Activated T-helper 1 cell treated with Interleukin-2 at 50 U/mL for 16 hours (primary cell): Measurements from ENCODE around the gene PIP5K1B.

Source experiments
- DNase-seq: peaks from one replicate; pipeline ENCODE4 v3.0.0-alpha.2; 2020; ENCODE audit warnings: low read depth

PIP5K1B gene

GRCh38 chr9:68738358-68738757, 33.3 kb downstream of the PIP5K1B start:
- no peak for DNase-seq

- DNase-seq: no peak
Observed at GRCh38 chr9:68739621-68740174, 34.7 kb downstream of the PIP5K1B start.

DNA sequence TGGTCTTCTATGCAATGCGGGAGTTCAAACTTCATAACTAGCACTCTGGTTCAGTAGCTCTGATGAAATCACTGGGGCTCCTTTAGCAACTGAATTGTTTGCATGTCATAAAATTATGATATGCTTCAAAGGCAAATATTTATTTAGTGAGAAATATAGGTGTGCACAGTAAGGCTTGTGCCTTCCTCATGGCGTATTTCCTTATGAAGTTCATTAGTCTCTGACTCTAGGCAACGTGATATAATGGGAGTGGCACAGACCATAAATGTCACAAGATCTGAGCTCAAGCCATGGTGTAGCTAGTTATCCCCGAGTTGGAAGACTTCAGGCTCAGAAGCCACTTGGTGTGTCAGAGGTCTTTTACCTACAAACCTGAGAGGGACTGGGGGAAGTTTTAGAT, 35.5 kb downstream of the PIP5K1B start:
- no peak for DNase-seq

DNA sequence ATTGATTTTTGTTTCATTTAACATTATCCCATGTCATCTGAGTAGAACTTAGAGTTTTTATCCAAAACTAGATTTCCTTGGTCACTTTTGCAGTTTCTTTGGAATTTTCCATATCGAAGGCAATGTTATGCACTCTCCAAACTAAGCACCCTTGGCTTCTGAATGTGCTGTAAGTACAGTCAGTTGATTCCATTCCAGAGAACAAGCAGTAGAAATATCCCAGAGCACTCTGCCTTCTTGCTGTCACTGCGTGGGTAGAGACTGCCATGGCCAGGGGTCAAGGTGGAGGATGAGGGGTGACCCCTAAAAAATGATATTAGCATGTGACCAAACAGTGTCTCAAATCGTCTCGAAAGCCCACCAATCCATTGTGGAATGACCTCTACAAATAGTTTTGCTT, 36.2 kb downstream of the PIP5K1B start:
- DNase-seq: no peak

- no peak for DNase-seq
Observed at GRCh38 chr9:68741704-68742332, 36.8 kb downstream of the PIP5K1B start.

DNA sequence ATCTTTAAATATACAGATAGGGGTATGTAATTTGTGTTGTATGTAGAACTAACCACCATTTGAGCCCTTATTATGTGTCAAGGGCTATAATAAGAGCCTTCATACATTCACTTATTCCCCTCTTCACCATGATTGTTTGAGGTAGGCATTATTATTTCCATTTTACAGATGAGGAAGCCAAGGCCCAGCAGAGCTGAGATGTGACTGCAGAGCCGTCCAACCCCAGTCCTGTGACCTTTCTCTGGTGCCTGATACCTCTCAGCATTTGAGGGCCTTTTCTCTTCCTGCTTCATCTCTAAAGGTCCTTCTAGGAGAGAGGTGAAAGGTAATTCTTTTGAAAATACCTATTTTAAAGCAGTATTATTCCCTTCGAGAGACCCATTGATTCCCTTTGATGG, 37.3 kb downstream of the PIP5K1B start:
- no peak for DNase-seq

DNA sequence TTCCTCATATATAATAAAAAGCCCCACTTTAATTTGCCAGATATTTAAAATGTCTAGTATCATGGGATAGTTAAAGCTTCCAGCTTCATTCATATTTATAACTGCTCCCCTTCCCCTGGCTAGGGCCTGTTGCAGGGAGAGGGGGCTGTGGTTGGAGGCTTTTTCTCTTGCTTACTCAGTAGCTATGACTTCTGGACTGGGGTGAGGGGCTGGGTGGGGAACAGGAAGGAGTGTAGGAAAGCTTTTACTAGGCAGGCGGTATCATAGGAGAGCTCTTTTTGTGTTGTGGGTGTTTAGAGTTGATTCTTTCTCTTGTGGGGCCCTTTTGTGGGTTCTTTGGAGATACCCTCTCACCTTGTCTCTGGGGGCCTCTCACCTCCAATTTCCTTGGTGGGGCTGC, 39.4 kb downstream of the PIP5K1B start:
- no peak for DNase-seq

DNA sequence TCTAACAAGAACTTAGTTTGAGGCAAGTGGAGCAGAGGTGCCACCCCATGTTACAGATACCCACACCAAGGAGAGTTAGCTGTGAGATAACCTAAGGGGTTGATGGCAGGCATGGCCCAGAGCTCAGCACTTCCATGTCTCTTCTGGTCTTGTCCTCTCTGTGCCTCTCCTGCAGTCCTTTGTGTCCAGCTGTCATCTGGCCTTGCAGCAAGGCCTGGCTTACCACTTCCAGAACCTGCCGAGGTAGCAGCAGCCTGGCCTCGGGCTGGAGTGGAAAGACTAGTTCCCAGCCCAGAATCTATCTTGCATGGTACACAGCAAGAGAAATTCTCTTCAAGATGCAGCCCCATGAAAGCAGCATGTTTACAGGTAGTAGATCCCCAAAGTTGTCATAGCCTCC, 41.5 kb downstream of the PIP5K1B start:
- DNase-seq: no peak

DNA sequence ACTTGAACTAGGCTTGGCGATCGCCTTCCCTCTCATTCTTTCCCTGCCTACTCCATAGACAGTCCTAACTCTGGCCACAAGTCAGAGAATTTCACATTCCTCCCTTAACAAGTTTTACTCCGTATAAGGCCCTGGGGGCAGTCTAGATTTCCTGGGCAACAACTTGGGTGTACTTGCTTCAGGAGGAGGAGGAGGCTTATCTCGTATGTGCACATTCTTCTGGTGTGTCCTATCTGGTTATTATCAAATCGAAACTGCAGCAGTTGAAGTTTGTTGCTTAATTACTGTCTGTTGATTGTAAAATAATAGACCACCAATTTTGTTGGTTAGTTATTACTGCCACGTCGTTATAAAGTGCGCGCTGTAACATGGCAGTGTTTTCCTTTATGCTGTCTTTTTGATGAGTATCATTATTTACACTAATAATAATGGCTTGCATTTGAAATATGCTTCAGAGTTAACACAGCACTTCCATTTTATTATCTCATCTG, 42.0 kb downstream of the PIP5K1B start:
- no peak for DNase-seq

DNA sequence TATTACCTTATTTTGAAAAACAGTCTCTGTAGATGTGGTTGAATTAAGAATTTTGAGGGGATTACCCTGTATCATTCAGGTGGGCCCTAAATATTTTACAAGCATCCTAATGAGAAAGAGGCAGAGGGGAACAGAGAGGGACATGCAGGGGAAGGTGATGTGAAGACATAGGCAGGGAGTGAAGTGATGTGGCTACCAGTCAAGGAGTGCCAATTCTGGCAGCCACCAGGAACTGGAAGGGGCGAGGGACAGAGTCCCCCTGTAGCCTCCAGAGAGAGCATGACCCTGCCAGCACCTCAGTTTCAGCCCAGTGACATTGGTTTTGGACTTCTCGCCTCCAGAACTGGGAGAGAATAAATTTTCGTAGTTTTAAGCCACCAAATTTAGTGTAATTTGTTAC, 44.1 kb downstream of the PIP5K1B start:
- DNase-seq: no peak

GRCh38 chr9:68749579-68750159, 44.6 kb downstream of the PIP5K1B start:
- no peak for DNase-seq

GRCh38 chr9:68750255-68750654, 45.2 kb downstream of the PIP5K1B start:
- no peak for DNase-seq

- no peak for DNase-seq
Observed at GRCh38 chr9:68750786-68751185, 45.7 kb downstream of the PIP5K1B start.

GRCh38 chr9:68751556-68751955, 46.5 kb downstream of the PIP5K1B start:
- DNase-seq: no peak

- no peak for DNase-seq
Observed at GRCh38 chr9:68755051-68755450, 50.0 kb downstream of the PIP5K1B start.

GRCh38 chr9:68755752-68756151, 50.7 kb downstream of the PIP5K1B start:
- no peak for DNase-seq

DNA sequence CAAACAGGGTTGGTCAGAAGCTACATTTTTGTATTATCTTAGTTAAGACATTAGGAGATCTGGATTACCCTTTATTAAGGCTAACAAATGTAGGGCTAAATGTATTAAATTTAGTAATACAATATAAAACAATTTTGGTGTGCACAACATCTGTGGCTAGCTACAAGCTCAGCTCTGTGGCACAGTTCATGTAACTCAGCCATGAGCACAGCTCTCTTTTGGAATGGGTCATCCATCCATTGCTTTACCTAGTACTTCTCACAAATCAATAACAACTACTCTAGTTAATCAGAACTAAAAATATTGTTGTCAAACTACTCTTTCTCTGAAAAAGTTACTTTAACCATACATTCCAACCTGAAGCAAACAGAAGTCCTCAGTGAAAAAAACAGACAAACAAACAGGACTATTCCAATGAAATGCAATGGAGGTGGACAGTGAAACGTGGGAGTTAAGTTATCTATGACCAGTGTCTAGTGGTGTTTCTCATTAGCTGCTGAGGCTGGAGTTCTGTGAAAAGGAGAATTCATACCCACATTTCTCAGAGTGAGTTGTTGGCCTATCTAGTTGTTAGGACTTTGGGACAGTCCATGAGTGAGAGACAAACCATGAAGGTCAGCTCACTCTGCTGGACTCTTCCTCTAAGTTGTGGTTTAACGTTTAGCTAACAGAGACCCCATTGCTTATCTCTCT, 55.1 kb downstream of the PIP5K1B start:
- no peak for DNase-seq

- no peak for DNase-seq
Observed at GRCh38 chr9:68760674-68761333, 55.8 kb downstream of the PIP5K1B start.

- DNase-seq: no peak
Observed at GRCh38 chr9:68762570-68762969, 57.5 kb downstream of the PIP5K1B start.

DNA sequence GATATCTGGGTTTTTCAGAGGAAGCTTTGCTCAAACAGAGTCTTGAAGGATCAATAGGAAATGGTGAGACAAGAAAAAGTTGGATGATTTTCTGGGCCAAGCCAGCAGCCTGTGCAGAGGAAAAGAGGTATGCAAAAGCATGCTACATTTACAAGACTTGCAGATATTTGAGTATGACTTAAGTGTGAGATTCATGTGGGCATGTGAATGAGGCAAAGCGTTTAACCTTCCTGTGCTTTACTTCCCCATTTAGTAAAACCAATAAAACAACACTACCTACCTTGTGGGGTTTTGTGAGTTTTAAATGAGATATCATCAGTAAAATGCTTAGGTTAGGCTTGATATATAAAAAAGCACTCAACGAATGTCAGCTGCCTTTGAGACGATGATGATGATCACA, 58.1 kb downstream of the PIP5K1B start:
- DNase-seq: no peak

DNA sequence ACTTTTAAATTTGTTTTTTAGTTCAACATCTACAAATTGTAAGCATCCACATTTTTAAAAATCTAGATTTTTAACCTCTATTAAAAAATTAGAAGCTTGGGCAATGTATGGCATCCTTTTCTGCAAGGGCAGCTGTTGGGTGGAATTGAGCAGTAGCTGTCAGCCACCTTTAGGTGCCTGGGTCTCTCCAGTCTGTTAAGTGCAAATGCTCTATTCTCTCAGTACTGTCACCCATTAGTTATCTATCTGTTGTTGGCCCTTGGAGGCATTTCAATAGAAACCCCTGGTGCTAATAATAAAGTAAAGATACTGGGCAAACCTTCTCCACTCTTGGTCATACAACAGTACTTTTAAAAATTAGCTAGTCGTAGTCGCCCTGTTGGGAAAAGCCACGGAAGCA, 63.6 kb downstream of the PIP5K1B start:
- no peak for DNase-seq

DNA sequence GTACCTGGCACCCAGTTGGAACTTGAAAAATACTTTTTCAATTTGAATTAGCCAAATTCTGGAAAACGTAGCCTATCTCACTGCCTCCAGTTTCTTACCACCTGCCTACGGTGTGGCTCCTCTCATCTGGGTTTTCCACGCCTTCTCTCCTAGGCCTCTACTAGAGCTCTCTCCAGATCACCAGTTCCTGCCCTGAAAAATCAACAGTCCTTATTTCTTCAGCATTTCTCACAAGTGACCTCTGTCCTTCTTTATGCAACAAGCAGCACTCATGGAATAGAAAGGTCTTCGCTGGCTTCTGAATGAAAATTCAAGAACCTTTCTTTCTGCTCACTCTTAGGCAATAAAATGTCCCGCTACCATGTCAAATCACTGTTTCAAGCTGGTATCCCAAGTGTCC, 64.8 kb downstream of the PIP5K1B start:
- DNase-seq: no peak

DNA sequence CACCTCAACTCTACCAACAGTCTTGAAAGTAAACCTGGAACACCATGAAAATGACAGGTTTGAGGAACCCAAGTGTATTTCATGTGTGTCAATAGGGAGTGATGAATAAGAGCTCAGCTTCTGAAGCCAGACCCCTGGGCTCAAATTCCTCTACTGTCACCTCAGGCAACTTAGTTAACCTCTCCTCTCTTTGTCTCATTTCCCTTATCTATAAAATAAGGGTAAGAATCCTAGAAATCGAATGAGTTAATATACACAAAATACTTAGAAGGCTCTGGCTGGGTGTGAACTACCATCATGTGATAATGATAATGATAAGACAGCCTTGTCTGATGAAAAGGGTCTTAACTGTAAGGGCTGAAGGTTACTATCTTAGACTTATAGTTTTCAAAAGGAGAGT, 66.3 kb downstream of the PIP5K1B start:
- no peak for DNase-seq
